Measurements from ENCODE around the gene PHACTR1. TPM values are rescaled to one million over a fixed set of nuclear protein-coding genes. Genes with fewer than 3 reads are reported as not detected.
"Not testable (repeated sequence)": the region's sequence is repeated elsewhere in the genome, so short reads cannot be mapped to it uniquely, and the experiment has no call there.

PHACTR1 gene
- total RNA-seq, result 14.1 TPM

GRCh38 chr6:12716298-12716916, at the start of gene PHACTR1:
Gene PHACTR1, plus strand, starts transcription at chr6:12716767.
- DNase-seq (ENCODE audit: low spot score), result no peak

- no peak for DNase-seq (ENCODE audit: low spot score)
These were observed 49.7 kb upstream of the PHACTR1 start for GRCh38 chr6:12666886-12667285.

- no peak for DNase-seq (ENCODE audit: low spot score)
These were observed 40.6 kb upstream of the PHACTR1 start for GRCh38 chr6:12675931-12676330.

- DNase-seq (ENCODE audit: low spot score), result no peak
These were observed 37.2 kb upstream of the PHACTR1 start for GRCh38 chr6:12679341-12679740.

- no peak for DNase-seq (ENCODE audit: low spot score)
These were observed 23.4 kb upstream of the PHACTR1 start for GRCh38 chr6:12693122-12693521.

DNA sequence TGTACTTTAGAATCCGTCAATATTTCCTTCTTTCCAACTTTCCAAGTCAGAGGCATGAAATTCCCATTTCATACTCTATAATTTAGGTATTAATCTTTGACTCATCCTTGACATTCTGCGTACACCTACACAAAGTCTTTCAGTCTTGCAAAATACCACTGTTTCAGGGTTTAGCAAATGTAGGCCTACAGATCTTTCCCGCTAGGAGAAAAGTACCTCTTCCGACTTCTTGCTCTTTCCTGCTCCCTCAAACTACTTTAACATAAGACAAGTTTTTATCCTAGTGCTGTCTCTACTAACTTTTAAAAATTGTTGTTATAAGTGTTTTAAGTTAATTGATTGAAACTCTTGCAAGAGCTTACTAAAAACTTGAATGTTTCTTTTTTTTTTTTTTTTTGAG, 18.3 kb upstream of the PHACTR1 start:
- no peak for DNase-seq (ENCODE audit: low spot score)

- DNase-seq (ENCODE audit: low spot score), result no peak
These were observed 11.6 kb upstream of the PHACTR1 start for GRCh38 chr6:12704946-12705345.

DNA sequence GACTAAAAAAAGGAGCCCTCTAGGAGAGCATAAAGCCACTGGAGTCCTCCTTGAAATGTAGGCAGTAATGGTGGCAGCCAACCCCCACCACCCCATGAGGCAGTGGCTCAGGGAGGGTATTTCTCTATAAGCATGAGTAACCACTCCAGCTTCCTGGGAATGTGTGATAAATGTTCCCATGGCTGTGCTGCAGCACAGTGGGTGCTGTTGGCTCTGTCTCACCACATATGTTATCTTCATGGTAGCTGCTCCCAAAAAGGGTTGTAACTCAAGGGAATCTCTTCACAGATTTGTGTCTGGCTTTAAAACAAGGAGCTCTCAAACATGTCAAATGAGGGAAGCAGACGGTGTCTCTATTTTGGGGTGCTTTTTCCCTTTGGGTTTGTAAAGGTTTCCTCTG, 7.5 kb upstream of the PHACTR1 start:
- no peak for DNase-seq (ENCODE audit: low spot score)

GRCh38 chr6:12709556-12710232, 6.9 kb upstream of the PHACTR1 start:
- no peak for DNase-seq (ENCODE audit: low spot score)

DNA sequence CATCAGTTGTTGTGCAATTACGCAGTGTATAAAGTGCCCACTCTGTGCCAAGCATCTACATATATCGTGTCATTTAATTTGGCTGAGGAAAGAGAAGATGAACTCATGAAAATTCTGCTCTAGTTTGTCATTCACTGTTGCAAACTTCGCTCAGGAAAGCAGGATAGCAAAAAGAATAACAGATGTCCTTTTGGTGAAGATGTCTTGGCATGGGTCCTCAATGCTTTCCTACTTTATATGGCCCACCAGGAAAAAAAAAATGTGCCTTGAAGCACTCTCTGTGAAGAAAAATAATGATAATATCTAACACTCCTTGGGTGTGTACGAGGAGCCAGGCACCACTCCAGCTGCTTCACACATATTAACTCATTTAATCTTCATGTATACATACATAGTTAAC, 5.6 kb upstream of the PHACTR1 start:
- no peak for DNase-seq (ENCODE audit: low spot score)

DNA sequence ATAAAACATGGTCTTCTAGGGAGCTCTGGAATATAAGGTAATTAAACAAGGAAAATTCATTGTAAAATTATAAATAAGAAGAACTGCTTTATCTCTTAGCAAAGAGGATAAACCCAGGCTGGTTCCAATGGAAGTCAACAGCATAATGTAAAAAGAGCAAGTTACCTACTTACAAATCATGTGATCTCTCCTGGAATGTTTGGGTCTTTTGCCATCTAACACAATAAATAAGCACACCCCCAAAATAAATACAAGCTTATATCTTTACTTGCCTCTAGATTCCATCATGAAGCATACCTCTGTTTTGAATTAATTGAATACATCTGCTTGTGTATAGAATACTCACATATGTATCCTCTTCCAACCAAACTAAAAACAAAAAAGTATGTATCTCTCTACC, 2.5 kb upstream of the PHACTR1 start:
- no peak for DNase-seq (ENCODE audit: low spot score)

- no peak for DNase-seq (ENCODE audit: low spot score)
These were observed 1.1 kb upstream of the PHACTR1 start for GRCh38 chr6:12715437-12715836.

- DNase-seq (ENCODE audit: low spot score), result no peak
These were observed 789 bp downstream of the PHACTR1 start for GRCh38 chr6:12717356-12717755.

- DNase-seq (ENCODE audit: low spot score), result no peak
These were observed 1.4 kb downstream of the PHACTR1 start for GRCh38 chr6:12718015-12718414.

GRCh38 chr6:12719017-12719416, 2.5 kb downstream of the PHACTR1 start:
- no peak for DNase-seq (ENCODE audit: low spot score)

DNA sequence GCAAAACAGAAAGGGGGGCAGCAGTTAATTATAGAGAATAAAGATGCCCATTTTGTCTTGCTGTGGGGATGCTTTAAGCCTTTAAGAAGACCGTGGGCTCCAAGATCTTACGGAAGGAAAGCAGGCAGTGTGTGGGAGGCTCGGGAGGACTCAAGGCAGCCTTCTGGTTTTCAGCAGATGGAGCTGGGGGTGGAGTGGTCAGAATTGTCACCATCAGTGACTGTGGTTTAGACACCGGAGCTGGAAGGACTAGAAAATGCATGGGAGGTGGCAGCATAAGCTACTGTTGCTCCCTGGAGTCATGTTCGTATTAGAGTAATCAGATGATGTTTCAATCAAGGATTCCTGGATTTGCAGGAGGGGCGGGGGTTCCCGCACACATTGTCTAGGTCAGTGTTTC, 3.7 kb downstream of the PHACTR1 start:
- no peak for DNase-seq (ENCODE audit: low spot score)

GRCh38 chr6:12725263-12725662, 8.7 kb downstream of the PHACTR1 start:
- no peak for DNase-seq (ENCODE audit: low spot score)

- no peak for DNase-seq (ENCODE audit: low spot score)
These were observed 12.9 kb downstream of the PHACTR1 start for GRCh38 chr6:12729467-12729866.

DNA sequence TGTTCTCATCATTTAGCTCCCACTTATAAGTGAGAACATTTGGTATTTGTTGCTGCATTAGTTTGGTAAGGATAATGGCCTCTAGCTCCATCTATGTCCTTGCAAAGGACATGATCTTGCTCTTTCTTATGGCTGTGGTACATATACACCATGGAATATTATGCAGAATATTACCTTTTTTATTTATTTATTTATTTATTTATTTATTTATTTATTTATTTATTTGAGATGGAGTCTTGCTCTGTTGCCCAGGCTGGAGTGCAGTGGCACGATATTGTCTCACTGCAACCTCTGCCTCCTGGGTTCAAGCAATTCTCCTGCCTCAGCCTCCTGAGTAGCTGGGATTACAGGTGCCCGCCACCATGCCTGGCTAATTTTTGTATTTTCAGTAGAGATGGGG, 14.2 kb downstream of the PHACTR1 start:
- DNase-seq (ENCODE audit: low spot score), result not testable (repeated sequence)

DNA sequence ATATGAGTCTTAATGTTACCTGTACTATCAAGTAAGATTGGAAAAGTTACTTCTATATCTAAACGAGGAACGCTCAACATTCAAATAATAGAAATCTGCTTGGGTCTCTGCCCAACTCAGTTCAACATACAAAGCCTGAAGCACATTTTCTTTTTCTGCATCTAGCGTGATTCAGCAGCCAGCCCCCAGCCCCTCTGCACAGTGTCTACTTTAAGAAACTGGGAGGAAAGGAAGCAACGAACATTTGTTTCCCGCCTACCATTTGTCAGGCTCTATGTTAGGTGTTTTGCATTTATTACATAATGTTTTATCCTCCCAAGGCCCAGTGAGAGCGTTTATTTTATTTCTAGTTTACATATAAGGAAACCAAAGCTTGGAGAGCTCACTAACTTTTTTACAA, 17.3 kb downstream of the PHACTR1 start:
- no peak for DNase-seq (ENCODE audit: low spot score)

GRCh38 chr6:12735786-12736185, 19.2 kb downstream of the PHACTR1 start:
- no peak for DNase-seq (ENCODE audit: low spot score)

DNA sequence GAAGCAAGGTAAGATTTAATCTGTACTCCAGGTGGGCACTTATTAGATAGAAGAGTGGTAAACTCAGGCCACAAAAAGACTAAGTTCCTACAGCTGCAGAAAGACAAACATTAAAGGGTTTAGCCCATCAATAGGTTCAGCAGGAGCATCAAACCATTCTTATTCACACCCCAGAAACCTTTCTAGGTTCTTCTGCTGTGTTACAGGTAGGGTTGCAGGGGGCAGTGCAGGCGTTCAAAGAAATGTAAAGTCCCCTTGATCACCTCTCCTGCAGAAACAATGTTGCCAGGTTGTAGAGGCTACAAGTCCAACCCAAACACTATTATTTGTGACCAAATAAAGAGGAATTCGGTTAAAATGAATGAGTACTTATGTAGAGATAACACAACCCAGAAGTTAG, 31.8 kb downstream of the PHACTR1 start:
- no peak for DNase-seq (ENCODE audit: low spot score)

DNA sequence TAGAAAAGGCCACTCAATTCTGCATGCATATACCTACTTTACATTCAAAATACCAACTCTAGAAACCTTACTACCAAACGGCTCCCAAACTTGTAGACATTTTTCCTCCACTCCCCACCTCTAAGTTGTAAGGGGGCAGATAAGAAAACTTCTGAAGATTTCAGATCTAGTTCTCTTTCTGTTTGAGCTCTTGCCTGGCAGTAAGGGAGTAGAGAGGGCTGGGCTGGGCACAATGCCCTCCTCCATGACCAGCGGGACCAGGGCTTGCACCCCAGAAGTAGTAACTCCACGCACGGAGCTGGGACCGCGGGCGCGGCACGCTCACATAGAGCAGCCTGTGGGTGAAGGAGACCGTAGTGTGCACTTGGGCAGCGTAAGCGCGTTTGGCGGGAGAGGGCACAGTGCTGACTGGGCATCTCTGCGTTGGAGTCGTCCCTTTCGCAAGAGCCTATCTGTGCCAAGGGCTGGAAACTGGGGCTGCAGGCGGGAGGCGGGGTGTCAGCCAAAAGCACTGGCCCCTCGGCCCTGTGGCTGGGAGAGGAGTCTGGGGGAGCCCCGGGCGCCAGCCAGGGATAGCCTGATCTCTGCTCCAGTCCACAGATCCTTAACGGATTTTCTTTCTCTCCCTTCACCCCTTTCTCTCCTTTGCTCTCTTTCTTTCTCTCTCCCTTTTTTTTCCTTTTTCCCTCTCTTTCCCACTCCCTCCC, 32.4 kb downstream of the PHACTR1 start:
- DNase-seq (ENCODE audit: low spot score), result no peak

Measured in ureter (tissue), 1 donor.